NCI-H774 (cell line): ENCODE measurements around the gene RAP2A.

Experiments used
- DNase-seq: peaks from one replicate; lab custom pipeline; 2025; lab: John Stamatoyannopoulos, UW

The RAP2A gene

DNA sequence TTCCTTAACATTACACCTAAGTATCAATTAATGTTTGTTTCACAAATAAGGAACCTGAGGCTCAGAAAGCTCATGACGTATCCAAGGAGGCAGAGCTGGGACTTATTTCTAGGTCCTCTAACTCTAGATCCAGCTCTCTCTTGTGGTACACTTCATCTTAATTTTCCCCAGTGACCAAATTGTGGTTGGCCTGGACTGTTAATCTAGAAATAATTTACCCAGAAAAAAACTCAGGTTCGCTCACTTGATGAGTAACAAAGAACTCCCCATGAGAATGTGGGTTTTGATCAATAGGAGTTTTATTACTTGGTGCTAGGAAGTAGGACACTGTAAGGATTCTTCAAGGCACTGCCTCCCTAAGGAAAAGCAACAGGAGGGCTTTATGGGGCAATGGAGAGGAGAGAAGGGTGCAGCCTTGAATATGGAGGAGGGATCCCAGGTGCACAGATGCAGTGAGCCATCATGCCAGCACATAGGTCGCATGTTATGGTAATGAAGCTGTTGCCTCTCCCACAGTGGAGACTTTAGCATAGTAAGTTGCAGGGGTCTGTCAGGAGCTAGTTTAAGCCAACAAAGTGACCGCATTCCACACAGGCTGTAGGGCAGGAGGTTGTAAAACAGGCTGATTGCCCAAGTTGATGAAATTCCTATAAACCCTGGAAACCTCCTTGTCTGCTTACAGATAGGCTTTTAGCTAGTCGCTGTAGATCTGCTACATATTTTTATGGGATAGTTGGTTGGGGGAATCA is 14.7 kb downstream of the RAP2A start:
- DNase-seq, result no peak

DNA sequence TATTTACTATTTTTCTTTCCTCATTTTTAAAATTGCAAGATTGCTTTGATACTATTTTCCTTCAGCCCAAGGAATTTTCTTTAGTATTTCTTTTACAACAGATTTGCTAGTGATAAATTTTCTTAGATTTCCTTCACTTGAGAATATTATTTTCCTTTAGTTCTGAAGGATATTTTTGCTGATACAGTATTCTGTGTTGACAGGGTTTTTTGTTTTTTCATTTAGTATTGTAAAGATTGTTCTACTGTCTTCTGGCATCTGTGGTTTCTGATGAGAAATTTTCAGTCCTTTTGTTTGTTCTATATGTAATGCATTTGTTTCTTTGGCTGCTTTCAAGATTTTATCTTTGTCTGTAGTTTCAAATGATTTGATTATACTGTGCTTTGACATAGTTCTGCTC is 20.7 kb downstream of the RAP2A start:
- DNase-seq, result no peak

DNA sequence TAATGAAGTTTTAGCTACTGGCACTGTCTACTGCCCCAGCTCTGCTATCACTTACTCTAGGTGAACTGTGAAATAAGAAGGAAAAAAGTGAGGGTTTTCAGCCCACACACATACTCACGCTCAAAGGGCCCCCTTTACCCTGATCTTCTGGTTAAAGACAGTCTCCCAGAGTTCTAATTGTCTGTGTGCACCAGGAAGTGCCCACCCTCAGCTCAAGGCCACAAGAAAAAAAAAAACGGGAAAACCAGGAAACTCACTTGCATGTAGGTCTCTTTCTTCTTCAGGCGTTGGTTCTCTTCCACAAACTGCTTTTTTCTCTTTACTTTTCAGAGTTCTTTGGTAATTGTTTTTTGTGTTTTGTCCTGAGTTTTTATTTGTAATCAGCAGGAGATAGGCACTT is 22.1 kb downstream of the RAP2A start:
- DNase-seq, result no peak

DNA sequence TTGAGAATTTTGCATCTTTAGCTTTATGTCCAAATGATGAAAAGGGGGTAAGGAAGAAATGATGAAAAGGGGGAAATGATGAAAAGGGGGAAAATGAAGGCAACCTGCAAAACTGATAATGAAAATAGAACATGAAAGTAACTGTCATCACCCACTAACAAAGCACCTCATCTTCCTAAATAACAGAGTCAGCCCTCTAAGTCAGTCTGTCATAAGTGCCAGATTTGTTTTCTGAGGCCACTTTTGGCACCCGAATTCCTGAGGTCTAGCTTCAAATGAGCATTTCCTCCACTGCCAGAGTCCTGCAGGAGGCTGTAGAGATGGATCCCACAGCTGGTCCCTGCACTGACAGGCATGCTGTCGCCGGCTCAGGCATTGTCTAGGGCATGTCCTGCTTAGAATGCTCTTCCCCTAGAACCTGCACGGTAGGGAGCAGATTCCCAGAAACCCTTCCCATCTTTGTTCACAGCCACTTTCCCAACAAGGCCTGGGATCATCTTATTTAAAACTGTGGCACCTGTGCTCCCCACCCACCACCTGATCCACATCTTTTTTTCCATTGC is 25.3 kb downstream of the RAP2A start:
- DNase-seq, result peak; percentile 57

DNA sequence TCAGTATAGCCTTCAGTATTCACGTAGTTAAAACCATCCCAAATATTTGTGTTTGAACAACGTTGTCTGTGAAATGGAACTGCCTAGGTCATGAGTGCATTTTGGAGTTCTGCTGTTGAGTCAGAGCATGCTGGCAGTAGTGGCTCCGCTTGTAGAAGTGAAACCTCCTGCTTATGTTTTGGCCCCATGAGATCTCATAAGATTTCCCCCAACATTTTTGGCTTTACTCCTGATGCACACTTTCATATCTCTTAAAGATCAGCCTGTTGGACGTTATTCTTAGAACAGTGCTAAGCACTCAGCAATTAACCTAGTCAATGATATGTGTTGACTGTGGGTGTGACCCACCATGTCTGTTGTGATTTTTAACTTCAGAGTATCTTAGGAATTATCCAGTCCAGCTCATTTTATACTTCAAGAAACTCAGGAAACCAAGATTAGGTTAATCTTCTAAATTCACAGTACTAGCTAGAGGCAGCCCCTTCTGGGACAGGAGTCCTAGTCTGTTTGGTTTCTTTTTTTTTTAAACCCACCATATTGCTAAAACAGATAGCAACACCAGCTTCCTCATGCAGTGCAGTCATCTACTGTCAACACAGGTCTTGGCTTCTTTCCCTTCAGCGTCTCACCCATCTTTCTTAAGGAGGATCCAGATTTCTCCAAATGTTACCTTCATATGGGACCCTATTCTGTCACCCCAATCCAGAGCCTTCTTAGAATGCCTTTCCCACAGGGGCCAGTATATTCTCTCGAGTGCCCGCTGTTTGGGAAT is 26.2 kb downstream of the RAP2A start:
- no peak for DNase-seq

DNA sequence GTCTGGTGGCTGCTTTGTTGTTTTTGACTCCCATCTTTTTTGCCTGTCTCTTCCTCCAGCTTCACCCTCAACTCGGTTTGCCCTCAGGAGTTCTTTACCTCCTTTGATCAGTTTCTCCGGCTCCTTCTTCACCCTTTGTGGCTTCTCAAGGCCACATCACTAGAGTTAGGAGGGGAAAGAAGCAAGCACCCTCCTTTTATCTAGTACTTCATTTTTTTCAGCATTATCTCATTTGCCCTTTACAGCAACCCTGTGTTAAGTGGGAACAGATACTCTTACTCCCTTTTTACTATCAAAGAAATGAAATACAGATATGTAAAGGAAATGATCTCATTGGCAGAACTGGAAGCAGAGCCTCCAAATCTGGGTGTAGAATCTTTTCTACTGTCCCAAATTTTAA is 26.9 kb downstream of the RAP2A start:
- DNase-seq, result no peak

DNA sequence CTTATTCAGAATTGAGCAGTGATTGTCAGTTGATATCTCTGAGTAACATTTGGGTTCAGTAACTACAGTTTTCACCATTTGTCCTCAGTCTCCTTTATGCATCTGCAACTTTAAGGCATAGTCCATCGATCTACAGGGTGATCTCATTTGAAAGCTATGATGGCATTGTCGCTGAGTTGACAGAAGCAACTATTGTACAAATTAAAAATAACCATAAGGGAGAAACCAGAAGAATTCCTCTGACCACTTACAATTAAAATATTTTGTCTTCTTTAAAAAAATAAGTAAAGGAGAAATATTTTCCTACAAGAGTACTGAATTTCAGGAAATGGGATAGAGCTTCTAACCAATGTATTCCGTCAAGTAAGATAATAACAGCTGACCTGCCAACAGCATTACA is 30.6 kb downstream of the RAP2A start:
- no peak for DNase-seq

DNA sequence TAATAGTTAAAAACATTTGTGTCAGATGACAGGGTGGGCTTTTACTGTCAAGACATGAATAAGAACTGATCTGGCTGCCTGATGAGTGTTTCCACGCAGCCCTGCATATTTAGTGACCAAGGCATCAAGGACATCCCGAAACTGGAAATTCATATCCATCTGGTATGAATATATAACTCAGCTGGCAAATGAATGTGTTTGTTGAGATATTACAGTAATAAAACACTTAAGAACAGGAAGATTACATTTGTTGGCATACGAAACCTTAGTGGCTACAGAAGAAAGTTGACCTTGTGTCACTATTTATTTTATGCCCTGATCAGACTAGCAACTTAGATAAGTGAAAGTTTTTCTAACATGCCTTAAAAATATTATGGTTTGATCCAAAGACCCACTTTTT is 32.8 kb downstream of the RAP2A start:
- no peak for DNase-seq

DNA sequence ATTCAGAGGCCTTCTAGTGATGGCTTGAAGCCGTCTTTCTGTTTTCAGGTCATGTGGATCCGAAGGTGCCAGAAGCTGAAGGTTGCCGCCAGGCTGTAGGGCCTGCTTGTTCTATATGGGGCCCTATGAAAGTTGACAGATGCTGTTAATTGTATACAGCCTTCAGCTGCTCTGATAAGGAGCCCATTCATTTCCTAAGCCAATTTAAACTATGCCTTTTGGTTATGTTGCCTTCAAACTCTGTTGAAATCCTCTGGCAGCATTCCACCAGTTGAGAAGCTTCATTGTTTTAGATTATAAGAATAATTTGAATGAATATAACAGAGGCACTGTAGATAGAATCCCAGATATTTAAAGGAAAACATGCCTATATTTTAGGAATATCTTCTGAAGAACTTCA is 34.4 kb downstream of the RAP2A start:
- no peak for DNase-seq

DNA sequence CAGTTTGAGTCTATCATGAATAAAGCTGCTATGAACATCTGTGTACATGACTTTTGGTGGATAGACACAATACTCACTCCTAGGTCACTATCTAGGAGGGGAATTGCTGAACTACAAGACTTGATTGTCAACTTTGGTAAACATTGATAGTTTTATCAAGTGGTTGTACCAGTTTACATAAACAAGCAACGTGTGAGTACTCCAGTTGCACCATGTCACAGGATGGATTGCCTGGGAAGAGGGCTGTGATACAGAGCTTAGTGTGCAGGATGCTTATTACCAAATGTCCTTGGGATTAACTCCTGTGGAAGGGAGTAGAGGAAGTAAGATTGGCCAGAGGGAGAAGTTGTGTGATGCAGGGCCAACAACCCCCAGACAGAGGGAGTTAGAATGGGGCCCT is 37.7 kb downstream of the RAP2A start:
- DNase-seq, result no peak

DNA sequence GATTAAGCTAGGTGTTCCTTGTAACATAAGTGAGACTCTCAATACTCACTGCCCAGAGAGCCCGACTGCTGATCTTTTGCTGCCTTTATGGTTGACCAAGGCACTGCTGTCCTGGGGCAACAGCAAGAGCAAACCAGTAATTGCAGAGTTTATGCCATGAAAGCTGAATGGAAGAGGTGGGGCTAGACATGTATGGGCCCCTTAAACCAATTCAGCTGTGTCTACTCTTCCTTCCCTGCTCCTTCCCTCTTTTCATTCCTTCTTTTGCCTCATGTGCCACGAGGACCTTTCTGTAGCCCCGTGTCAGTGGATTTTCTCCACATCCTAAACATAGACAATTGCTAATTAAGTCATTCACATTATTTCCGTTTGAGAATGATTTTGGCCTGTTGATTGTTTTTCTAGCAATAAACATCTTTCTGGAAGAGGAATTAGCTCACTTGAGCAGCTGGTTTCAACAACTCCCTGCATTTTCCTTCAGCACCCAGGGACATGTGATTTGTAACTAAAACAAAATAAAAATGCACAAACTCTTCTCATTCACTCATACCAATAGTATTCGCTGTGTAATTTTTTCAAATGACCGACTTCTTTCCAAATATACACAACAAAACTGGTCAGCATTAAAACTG is 40.5 kb downstream of the RAP2A start:
- no peak for DNase-seq

DNA sequence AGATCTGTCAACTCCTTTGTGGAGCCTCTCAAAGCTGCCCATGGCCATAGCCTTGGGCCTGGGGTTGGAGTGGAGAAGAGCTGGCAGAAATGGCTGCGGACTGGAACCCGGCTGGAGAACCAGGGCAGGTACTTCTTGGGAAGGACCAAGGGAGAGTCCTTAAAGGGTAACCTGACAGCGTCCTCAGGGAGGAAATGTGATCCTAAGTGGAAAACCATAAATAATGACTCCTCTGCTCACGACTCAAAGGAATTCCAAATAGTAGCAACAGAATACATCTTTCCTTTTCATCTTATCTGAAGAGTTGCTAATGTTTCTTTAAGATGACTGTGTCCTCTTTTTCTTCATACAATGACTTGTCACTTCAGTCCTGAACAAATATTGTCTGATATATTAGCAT is 41.0 kb downstream of the RAP2A start:
- no peak for DNase-seq

DNA sequence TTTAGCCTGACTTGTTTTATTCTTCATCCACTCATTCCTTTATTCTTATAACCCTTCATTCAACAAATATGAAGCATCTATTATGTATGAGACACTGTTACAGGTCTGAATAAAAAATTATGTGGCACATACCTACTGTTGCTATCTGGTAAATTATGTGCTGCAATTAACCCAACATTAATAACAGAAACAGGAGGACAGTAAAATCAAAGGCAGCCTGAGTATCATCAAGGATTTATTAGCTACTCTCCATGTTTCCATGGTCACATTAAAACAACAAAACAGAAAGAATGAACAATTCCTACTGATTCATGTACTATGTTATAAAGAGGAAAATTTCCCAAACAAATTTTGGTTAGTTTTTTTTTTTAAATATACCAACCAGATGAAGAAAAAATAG is 43.9 kb downstream of the RAP2A start:
- no peak for DNase-seq

DNA sequence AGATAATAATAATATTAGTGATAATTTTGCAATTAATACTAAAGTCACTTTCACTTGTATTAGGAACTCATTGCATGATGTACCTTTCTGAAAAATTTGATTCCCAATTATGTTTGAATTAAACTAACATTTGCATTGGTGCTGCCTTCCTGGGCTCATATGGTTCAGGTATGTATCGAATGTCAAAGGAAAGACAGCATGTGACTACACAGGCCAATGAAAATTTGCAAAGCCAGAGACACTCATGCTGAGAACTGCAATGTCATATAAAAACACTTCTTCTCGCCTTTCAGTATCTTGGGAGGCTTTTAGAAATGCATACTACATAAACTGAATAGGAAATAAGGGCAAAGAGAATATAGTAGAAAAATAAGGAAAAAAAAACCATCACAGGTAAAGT is 44.3 kb downstream of the RAP2A start:
- no peak for DNase-seq

DNA sequence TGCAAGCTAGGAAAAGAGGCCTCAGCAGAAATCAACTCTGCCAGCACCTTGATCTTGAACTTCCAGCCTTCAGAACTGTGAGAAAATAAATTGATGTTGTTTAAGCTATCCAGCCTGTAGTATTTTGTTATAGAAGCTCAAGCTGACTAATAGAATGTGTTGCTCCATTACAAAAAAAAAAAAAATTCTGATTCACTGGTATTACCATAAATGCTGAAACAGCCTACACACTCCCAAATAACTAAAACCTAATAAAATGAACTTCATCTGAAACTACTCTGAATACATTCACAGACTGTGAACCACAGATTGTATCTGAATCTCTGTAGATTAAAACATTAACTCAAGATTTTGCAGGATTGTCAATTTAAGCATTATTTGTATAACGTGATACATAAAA is 49.5 kb downstream of the RAP2A start:
- DNase-seq, result no peak

DNA sequence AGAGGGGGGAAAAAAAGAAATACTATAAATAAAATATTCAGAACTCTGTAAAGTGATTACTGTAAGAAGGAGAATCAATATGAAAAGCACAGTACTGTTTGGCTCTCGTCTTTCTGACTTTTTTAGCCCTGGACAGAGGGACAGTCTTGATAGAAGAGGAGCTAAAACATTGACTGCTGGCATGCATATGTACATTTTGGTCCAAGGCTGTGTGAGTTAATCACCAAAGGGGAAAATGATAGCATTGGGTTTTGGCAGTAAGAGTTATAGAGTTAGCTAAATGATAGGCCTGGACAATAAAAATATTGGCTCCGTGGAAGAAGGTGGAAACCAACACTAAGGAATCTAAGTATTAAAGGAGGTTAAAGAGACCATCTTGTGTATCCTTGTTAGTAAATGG is 50.3 kb downstream of the RAP2A start:
- no peak for DNase-seq

DNA sequence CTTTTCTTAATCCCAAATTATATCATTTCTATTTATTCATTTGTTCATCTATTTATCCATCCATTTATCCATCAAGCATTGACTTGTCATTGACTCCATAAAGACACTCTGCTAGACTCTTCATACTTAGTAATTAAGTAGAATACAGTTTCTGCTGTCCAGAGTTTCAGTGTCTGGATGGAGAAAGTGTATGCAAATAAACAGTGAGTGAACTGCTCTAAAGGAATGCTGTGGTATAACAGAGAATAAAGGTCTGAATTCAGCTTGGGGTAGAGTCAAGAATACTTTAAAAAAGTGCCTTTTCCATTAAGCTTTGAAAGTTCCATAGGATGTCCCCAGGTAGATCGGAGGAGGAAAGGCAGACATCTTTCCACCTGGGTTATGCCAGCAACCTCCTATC is 51.4 kb downstream of the RAP2A start:
- no peak for DNase-seq

DNA sequence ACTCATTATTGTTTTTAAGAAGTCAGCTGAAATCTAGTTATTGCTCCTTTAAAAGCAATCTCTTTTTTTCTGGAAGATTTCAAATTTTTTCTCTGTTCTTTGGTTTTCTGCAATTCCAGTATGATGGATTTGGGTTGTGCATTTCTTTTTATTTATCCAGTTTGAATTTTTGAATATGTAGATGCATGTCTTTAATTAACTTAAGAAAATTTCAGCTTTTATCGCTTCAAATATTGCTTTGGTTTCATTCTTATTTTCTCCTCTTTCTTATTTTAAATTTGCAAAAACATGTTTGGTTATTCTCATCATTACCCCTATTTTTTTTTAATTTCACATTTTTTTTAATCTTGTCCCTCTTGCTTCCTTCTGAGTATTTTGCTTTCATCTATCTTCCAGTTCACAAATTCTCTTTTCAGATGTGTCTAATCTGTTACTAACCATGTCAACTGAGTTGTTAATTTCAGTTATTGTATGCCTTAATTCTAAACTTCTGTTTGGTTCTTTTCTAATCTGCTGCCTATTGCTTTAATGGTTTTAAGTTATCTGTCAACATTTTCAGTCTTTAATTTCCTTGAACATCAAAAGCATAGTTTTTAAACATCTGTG is 56.8 kb downstream of the RAP2A start:
- no peak for DNase-seq

DNA sequence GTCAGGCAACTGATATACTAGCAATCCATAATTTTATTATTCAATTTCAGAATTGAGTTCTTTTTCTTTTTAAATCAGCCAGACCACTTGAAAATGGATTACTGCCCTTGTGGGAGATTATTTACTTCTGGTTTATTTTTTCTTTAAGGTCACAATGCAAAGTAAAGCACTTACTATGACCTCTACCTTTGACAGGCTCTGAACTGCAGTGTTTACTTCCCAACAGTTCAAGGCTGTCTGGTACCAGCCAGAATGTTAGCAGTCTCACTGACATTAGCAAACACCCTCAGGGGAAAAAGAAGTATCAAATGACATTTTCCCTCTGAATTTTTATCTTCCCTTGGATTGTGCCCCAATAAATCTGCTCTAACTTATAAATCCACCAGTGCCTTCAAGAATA is 57.5 kb downstream of the RAP2A start:
- no peak for DNase-seq

DNA sequence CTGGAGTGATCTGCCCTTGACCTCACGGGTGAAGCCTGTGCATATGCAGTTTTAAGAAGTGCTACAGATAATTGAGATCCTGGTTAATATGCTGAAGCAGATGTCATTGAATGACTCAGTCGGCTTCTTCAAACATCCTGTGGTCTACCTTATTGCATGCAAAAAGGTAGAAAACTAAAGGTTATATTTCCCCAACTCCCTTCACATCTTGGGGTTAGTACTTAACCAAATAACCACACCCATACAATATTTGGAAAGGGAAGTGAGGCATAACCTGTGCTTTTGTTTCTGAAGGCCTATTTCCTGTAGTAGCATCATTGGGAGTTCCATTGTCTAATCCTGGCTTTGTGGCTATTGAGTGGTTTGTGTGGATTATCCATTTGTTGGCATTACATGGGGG is 58.3 kb downstream of the RAP2A start:
- DNase-seq, result peak; percentile 26

DNA sequence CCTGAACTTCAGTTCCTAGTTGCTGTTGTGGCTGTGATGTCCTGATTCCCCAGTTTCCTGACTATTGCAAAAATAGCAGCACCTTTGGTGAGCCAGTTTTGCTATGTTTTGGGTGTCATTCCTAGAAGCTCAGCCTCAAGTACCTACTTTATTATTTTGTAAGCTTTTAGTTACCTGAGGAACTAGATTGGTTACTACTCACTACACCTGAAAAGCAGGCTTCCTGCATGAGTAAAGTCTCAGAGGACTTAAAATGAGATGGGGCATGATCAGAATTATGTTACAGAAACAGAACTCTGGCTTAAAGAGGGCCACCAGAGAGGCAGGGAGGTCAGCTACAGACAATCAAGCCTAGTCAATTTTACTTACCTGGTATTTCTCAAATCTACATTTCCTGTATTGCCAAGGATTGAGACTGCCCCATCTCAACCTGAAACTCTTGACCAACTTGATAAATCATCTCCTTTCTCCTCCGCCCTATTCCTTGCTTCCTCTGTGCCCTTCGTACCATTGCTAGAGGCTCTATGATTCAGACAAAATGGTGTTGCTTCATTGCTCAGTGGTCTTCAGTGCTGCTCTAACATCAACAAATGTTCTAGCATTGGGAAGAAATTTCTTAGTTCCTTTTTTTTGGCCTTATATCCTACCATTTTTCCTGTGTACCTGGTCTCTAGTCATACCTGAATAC is 58.9 kb downstream of the RAP2A start:
- no peak for DNase-seq

DNA sequence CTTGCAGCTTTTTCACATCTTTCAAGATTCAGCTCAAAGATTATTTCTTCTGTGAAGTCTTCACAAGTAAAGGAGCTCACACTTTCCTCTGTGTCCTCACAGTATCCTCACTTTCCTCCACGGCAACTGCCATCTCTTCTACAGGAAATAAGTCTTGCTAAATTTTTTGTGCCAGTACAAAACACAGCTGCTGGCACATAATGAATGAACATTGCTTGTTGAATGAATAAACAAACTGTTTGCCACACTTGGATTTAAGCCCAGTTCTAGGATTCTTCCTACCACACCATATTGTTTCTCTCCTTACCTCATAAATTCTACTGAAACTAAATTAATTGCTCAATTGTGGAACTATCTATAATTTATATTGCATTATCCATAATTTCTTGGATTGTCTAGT is 59.5 kb downstream of the RAP2A start:
- DNase-seq, result peak; percentile 33
